ENCODE results near the gene MAP3K4. TPM values are rescaled to one million over a fixed set of nuclear protein-coding genes. Genes with fewer than 3 reads are reported as not detected.

MAP3K4 gene
- total RNA-seq, 1 donor from 2014 or later: 66.5 TPM

DNA sequence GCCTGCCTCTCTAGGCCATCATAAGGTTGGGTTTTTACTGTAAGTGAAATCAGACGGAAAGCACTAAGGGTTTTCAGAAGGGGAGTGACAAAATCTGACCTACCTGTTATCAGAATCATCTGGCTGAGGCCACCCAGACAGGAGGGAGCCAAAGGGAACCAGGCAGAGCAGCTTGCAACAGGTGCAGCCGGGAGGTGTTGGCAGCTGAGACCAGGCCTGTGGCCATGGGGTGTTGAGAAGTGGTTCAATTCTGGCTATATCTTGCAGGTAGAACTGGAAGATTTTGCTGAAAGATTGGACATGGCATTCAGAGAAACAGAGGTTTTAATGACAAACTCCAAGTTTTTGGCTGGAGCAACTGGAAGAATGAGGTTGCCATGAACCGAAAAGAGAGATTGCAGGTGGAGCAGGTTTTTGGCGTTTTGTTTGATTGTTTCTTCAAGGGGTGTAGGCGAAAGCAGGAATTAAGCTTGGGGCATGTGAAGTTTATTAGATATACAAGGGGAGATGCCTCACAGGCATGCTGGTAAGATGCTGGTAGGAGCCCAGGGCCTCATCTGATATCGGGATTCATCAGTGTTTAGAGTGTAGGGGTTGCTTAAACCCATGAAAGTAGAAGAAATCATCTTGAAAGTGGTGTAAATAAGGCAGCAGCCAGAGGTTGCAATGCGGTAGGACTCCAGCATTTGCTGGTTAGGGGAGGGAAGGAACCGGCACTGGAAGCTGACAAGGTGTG lies 35.1 kb upstream of the MAP3K4 start:
- Mint-ChIP-seq H3K36me3 (ENCODE audit: low read depth) (no peaks in the 10 kb centered on the region), H3K4me1 (no peaks in the 10 kb centered on the region), H3K9me3 (no peaks in the 10 kb centered on the region), H3K27me3 (peaks cover 20% of the 10 kb centered on the region), H3K4me3 (no peak overlapping the region), H3K27ac (no peak overlapping the region)
- DNase-seq: no peak
- ChIA-PET POLR2A (no interaction called here), CTCF (no interaction called here)
- no peak for ATAC-seq (ENCODE audit: low read depth)
- TF ChIP-seq, protein P1, sequence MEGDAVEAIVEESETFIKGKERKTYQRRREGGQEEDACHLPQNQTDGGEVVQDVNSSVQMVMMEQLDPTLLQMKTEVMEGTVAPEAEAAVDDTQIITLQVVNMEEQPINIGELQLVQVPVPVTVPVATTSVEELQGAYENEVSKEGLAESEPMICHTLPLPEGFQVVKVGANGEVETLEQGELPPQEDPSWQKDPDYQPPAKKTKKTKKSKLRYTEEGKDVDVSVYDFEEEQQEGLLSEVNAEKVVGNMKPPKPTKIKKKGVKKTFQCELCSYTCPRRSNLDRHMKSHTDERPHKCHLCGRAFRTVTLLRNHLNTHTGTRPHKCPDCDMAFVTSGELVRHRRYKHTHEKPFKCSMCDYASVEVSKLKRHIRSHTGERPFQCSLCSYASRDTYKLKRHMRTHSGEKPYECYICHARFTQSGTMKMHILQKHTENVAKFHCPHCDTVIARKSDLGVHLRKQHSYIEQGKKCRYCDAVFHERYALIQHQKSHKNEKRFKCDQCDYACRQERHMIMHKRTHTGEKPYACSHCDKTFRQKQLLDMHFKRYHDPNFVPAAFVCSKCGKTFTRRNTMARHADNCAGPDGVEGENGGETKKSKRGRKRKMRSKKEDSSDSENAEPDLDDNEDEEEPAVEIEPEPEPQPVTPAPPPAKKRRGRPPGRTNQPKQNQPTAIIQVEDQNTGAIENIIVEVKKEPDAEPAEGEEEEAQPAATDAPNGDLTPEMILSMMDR (IDR thresholded peaks at IDR 0.05): no peak
- intact Hi-C loops (cut with micrococcal nuclease): no loop called here

DNA sequence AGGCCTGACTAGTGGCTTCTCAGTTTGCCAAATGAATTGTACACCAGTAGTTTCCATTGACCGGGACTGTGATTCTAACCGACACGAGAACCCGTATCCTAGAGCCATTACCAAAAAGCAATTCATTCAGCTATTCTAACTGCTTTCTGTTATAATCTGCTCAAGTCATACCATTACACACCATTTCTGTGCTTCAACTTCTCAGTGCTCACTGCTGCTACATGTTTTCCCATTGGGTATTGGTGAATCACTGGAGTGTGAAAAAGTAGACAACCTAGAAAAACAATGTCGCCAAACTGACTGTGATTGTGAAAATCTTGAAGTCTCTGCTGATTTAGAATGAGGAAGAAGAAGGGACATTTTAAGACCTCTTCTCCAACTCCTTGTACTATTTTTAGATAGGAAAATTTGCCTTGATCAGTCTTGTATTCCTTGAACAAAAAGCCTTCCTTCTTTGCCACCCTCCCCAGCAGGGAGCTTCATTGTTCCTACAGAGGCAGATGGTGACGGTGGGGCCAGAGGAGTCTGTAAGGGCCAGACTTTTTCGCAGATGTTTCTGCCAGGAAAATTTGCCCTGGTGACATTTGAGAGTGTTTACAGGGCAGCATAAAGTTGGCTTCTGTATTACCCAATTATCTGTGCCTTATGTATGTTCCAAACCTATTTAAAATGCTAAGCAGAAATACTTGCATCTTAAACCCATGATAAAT lies 31.7 kb upstream of the MAP3K4 start:
- DNase-seq: no peak
- no peaks in the 10 kb centered on the region for H3K4me1 Mint-ChIP-seq
- H3K27me3 Mint-ChIP-seq: peaks cover 10% of the 10 kb centered on the region
- TF ChIP-seq, protein P1 (IDR thresholded peaks at IDR 0.05): no peak
- CTCF ChIA-PET: interaction anchor here (1.1 kb wide), 1 partner anchor 11 kb away, joined by 3 read pairs; no protein-coding TSS in a partner anchor
- no peaks in the 10 kb centered on the region for H3K9me3 Mint-ChIP-seq
- no peaks in the 10 kb centered on the region for H3K36me3 Mint-ChIP-seq (ENCODE audit: low read depth)
- POLR2A ChIA-PET: no interaction called here
- no peak overlapping the region for H3K27ac Mint-ChIP-seq
- intact Hi-C loops (cut with micrococcal nuclease): no loop called here
- H3K4me3 Mint-ChIP-seq: no peak overlapping the region
- no peak for ATAC-seq (ENCODE audit: low read depth)

DNA sequence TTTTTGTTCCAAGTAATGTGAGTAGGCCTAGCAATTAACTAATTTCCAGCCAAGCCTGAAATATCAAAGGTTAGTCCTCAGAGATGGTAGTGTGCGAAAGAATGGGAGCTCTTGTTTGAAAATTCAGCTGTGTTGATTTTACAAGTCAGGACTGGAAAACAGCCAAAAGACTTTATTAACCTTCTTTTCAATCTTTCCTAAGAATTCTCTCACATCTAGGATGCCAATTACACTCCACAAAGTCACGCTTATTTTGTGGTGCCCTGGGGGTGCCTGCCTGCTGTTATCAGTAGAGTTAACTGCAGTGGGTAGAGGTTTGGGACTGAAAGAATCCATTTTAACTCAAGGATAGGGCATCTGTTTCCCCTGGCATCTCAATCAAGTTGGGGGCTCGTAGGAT lies 30.7 kb upstream of the MAP3K4 start:
- POLR2A ChIA-PET: no interaction called here
- H3K4me3 Mint-ChIP-seq: no peak overlapping the region

DNA sequence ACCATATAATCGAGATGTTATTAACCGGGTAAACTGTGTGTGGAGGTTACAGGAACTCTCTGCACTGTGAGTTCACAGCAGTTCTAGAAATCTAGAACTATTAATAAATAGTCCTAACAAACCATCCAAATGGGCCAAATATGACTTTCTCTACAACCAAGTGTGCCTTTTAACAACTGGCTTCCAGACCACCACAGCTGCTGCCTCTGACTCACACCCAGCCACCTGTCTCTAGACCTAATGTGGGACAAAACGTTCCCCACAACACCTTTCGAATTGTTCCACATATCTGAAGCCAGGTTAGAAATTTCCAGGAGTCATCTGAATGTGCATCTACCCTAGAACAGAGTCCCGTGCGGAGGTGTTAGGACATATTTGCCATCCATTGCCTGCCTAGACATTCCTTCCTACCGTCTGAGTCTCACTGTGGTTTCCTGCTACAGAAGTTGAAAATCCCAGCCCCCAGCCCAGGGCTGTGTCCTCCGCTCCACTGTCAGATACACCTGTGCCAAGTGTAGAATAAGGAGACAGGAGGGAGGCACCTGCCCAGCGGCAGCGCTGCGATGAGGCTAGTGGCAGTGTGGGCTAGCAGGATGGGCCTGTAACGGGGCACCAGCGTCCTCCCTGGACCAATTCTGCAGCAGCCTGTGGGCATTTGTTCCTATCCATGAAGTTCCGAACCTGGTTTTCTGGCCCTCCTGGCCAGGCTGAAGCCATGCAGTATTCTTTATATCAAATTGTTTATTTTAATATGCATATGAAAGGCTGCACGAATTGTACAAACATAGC lies 28.5 kb upstream of the MAP3K4 start:
- Mint-ChIP-seq H3K4me3 (no peak overlapping the region), H3K9me3 (no peaks in the 10 kb centered on the region), H3K4me1 (no peaks in the 10 kb centered on the region), H3K27me3 (peaks cover 9% of the 10 kb centered on the region), H3K36me3 (ENCODE audit: low read depth) (no peaks in the 10 kb centered on the region), H3K27ac (no peak overlapping the region)
- ChIA-PET CTCF (no interaction called here), POLR2A (no interaction called here)
- intact Hi-C loops (cut with micrococcal nuclease): no loop called here
- no peak for ATAC-seq (ENCODE audit: low read depth)
- TF ChIP-seq, protein P1 (IDR thresholded peaks at IDR 0.05): no peak
- DNase-seq: no peak

More for the DNA sequence above, 30.7 kb upstream of the MAP3K4 start:
- Mint-ChIP-seq H3K27ac (no peak overlapping the region), H3K27me3 (peaks cover 15% of the 10 kb centered on the region), H3K9me3 (no peaks in the 10 kb centered on the region), H3K4me1 (no peaks in the 10 kb centered on the region), H3K36me3 (ENCODE audit: low read depth) (no peaks in the 10 kb centered on the region)
- TF ChIP-seq, protein P1 (IDR thresholded peaks at IDR 0.05): no peak
- CTCF ChIA-PET: interaction anchor here (1.1 kb wide), 1 partner anchor 10 kb away, joined by 3 read pairs; no protein-coding TSS in a partner anchor
- no peak for DNase-seq
- intact Hi-C loops (cut with micrococcal nuclease): no loop called here
- ATAC-seq (ENCODE audit: low read depth): no peak

DNA sequence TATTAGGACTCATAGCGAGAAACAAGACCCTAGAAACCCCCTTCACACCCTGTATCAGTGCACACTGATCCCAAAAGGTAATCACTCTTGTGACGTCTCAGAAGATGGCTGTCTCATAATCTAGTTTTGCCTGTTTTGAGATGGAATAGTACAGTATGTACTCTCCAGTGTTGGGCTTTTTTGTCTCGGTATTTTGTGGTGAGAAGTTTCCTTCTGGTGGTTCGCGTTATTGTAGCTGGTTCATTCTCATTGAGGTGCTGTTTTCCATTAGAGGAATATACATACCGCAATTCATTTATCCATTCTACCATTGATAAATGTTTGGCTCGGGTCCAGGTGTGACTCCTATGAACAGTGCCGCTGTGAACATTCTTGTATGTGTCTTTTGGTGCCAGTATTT lies 27.9 kb upstream of the MAP3K4 start:
- no peak for ATAC-seq (ENCODE audit: low read depth)
- no peaks in the 10 kb centered on the region for H3K36me3 Mint-ChIP-seq (ENCODE audit: low read depth)
- ChIA-PET POLR2A (no interaction called here), CTCF (no interaction called here)
- no peaks in the 10 kb centered on the region for H3K4me1 Mint-ChIP-seq
- intact Hi-C loops (cut with micrococcal nuclease): no loop called here
- no peak overlapping the region for H3K4me3 Mint-ChIP-seq
- no peak for DNase-seq
- TF ChIP-seq, protein P1 (IDR thresholded peaks at IDR 0.05): no peak
- H3K27me3 Mint-ChIP-seq: peaks cover 9% of the 10 kb centered on the region
- H3K9me3 Mint-ChIP-seq: no peaks in the 10 kb centered on the region
- H3K27ac Mint-ChIP-seq: no peak overlapping the region
